DLD1 (cell line): ENCODE results near the gene HES1.

Source experiments
- in situ Hi-C: cut with HindIII; loops from 2 replicates; pipeline ENCODE4 v1.10.0; 2017; ENCODE audit warnings: low sequenced_read_pairs

Gene HES1

GRCh38 chr3:194187233-194187944 is 51.4 kb downstream of the HES1 start:
- in situ Hi-C loops: no loop called here
